ENCODE measurements around the gene NAIF1. TPM values are rescaled to one million over a fixed set of nuclear protein-coding genes. Genes with fewer than 3 reads are reported as not detected.

The NAIF1 gene
- total RNA-seq, 1 experiment from 2014 or later = 9.9 TPM

DNA sequence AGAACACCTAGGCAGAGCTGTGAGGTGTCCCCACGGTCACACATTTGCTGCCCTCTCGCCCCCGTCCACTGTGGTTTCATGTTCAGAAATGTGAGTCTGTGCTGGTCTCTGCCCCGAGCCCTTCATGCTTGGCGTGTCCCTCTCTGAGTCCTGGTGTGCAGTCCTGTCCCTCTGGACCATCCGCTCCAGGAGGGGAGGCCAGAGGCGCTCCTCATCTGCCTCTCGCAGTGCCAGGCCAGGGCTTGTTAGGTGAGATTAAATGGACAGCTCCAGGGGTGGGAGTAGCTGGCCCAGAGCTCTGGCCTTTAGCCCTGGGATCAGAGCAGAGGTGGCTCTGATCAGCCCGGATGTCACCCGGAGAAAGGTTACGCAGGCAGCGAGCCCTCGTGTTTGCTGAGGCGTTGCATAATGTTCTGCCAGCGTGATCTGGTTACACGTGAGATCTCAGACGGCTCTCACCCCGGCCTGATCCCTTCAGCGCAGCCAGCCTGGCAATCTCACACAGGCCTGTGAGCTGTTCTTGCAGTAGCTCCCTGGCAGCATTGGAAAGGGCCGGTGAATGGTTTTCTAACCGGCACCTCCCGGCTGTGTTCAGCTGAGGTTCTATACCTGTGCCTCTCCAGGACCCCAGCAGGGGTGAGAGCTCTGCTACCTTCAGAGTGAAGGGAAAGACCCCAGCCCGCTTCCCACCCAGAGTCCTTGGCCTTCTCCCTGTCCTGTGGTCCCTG, 35.9 kb upstream of the NAIF1 start:
- DNase-seq (ENCODE audit: extremely low read depth, low read depth) = peak; percentile 46

DNA sequence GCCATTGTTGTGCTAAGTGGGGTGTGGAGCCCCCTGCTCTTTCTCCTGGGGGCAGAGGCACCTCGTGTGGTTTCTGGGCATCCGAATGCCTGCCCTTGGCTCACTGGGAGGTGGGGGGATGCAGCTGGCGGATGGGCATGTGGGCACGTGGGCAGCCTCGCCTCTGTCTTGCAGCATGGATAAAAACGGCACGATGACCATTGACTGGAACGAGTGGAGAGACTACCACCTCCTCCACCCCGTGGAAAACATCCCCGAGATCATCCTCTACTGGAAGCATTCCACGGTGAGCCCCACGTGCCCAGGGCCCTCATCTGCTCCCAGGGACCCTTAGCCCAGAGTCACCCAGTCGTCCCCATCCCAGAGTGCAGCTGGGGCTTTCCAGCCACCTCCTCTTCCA, 35.1 kb upstream of the NAIF1 start:
- DNase-seq (ENCODE audit: extremely low read depth, low read depth) = no peak

DNA sequence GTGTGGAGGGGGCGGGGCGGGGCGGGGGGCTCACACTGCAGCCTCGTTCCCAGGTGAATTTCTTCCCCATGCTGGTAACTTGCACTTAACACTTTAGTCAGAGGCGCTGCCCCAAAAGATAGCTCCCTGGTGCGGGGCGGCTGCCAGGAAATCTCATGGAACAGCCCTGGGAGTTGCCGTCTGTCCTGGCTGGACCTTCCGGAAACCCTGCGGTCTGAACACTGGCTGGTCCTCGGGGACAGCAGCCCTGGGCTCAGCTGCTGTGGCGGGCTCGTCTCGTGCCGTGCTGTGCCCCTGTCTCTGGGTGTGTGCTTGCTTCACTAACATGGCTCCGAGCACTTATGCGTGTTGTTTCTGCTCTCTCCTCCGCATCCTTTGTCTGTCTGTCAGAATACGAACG, 34.6 kb upstream of the NAIF1 start:
- DNase-seq (ENCODE audit: extremely low read depth, low read depth) = no peak

DNA sequence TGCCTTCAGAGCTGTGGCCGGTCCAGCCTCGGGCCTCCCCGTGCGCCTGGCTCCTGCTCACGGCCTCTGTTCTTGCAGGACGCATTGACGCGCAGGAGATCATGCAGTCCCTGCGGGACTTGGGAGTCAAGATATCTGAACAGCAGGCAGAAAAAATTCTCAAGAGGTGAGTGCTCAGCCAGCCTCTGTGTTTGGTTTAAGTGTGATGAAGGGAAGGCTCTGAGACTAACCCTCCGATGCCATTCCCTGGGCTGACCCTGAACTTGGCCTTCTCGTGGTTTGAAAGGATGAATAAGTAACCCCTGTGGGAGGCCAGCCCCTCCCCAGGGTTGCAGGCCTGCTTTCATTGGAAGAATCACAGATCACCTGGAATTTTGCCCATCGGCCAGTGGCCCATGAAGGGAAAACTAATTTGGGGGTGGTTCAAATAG, 34.1 kb upstream of the NAIF1 start:
- no peak for DNase-seq (ENCODE audit: extremely low read depth, low read depth)

DNA sequence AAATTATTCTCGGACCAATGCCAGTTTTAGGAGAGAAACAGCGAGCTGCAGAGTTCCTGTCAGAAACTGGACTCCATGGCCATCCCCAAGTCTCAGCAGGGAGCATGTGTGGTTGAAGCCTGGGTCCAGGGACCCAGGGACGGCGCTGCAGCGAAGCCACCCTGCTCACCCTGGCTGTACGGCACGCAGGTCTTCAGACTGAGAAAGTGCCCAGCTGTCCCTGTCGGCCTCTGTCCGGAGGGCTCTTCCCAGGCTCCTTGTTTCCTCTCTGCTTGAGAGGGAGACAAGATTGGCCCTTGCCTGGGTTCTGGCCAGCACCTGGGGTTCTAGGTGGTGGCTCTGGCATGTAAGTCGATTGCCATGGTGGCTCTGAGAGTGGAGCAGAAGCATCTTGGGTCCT, 33.5 kb upstream of the NAIF1 start:
- DNase-seq (ENCODE audit: extremely low read depth, low read depth) = no peak

DNA sequence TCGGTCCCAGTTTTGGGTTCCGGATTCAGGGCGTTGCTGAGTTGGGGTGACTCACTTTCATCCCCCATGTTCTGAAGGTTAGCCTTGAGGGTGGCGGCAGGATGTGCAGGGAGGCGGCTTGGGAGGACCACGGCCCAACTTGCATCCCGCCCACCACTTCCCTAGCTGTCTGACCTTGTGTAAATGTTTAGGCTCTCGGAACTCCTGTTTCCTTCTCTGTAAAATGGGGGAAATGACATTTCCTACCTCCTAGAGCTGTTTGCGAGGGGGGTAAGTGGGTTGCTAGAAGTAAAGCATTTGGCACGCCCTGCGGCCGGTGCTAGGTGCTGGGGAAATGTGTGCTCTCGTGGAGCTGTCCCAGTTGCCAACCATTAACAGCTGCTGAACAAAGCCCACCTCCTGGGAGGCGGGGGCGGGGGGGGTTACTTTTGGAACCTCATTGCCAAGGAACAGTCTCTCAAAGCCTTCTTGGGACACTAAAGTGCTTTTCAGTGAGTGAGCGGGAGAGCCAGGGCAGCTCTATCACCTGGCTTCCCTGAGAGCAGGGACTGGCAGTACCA, 32.9 kb upstream of the NAIF1 start:
- DNase-seq (ENCODE audit: extremely low read depth, low read depth) = no peak

DNA sequence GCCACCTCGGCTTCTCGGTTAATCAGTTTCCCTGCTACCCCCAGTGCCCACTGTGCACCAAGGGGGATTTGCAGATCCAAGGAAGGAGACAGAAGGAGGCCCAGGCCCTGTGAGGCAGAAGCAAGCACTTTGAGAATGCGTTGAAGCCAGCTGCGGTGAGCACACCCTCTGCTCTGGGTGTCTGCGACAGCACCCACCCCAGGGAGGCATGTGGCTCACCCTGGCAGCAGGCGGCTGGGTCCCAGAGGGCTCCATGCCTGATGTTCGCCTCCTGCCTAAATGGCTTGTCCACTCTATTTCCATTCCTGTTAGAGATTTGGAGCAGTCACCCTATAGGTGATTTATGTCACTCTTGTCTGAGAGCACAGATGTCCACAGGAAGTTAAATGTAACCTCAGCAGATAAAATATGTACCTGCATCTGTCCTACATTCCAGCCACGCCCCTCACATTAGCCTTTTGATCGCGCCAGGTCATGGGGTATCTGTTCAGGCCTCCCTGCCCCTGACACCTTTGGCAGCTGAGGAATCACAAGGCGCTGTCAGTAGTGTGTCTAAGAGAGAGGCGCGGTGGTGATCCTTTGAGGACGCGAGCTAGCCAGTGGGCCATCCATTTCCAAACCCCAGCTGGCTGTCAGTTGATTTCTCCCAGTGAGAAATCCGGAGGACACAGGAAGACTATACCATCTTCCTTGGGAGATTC, 32.3 kb upstream of the NAIF1 start:
- DNase-seq (ENCODE audit: extremely low read depth, low read depth) = no peak

DNA sequence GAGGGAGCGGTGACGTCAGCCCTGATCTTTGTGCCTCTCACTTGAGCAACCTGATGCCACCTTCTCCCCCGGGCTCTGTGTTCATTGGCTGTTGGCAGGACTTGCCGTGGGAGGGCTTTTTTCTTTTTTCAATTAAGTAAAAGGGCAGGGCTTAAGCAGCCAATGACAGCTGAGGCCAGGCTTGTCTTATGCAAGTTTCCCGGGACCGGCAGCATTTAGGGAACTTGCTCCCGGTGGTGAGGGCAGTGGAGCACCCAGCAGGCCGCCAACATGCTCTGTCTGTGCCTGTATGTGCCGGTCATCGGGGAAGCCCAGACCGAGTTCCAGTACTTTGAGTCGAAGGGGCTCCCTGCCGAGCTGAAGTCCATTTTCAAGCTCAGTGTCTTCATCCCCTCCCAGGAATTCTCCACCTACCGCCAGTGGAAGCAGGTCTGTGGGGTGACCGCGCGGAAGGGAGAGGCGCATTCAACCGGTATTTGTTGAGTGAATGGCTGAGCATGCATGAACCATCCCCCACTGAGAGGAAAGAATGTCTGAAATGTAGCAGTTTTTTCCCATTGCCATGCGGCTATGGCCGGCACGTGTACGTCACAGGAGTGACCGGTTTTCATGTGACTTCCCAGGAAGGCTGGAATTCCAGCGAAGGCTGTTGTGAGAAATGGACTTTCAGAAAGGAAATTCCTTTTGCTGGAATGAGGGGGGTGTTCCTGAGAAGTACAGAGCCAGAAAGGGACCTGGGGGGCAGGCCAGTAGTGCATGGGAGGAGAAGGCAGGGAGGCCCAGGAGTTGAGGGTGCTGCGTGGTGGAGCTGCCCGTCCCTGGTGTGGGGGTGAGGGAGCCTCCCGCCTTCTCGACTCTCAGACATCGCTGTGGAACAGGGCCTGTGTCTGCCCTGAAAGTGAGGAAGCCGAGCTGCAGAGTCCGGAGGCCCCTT, 31.4 kb upstream of the NAIF1 start:
- DNase-seq (ENCODE audit: extremely low read depth, low read depth) = peak; percentile 96

DNA sequence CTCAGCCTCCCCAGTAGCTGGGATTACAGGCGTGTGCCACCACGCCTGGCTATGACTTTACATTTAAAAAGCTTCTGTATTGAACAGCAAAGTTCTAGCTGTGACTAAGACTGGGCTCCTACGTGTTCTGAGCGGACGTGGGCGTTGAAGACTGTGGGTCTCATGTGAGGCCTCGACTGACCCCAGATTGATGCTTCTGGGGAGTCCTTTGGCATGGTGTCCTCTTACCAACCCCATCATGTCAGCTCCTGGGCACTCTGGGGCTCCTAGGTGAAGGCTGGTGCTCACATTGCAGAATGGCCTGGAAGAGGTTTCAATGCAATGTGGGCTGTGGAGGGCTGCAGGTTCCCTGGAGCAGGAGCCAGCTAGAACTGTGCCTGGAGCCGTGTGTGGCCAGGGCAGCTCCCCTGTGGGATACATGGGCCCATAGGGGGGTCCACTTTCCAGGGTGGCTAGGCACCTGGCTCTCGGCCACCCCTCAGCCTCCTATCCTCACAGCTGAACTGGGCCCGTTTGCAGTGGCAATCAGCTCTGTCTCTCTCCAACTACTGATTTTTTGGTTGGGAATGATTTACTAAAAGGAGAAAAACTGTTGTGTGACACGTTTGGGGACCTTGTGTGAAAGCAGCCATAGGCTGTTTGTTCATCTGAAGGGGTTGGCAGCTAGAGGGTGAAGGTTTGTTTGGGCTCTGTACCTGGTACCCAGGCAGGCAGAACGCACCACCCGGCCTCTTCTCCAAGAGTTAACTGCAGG, 30.6 kb upstream of the NAIF1 start:
- DNase-seq (ENCODE audit: extremely low read depth, low read depth) = no peak

DNA sequence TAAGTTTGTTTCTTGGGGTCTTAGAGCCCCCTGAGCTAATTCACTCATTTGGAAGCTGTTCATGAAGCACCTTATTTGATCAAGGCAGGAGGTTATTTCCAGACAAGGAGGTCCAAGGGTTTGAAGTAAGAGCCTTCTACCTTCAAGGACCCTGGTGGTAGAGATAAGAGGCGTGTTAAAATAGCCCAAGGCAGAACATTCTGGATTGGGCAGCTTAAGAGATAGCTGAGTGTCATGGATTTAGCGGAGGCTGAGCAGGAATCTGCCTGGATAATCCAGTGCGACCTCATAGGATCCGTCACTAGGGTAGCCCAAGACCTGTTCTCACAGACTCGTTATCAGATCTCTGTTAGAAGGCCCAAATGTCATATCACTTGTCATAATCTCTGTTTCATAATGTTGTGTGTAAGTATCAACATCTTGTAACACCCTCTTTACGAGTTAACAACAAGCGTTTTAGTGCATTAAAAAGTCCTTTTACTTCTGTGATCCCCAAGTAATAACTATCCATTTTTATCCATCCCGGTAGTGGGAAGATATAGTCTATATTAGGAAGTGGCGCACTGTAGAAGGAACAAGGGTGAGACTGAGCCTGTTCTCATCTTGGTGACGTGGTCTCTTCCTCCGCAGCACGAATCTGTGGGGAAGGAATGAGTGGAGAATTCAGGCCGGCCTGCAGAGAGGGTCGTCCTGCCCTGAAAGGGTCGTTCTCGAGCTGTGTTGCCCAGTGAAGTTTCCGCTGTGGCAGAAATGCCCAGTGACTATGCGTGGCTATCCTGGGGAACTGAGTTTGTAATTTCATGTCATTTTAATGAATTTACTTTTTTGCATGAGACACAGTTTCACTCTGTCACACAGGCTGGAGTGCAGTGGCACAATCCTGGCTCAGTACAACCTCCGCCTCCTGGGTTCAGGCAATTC, 29.8 kb upstream of the NAIF1 start:
- DNase-seq (ENCODE audit: extremely low read depth, low read depth) = no peak

DNA sequence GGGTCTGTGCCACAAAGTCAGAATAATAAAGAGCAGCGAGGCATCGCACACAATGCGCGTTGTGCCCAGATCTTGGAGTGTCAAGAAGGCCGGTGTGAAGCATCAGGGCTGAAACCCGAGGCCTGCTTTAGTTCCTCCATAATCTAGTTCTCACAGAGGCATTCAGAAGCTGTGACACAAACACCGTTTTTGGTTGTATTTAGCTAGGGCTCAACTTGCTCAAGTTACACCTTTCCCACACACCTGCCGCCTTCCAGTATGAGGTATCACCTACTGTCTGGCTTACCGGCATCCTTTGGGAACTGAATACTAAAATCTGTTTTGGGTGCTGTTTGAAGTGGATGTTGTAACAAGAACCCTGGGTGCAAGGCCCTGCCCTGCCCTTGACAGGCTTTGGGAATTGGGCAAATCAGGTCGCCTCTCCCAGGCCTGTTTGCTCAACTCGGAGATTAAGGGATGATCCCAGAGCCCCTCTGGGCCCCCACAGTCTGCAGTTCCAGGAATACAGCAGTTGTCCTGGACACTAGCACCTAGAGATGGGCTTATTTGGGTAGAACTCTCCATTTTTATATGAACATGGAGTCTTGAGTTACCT, 27.9 kb upstream of the NAIF1 start:
- no peak for DNase-seq (ENCODE audit: extremely low read depth, low read depth)

DNA sequence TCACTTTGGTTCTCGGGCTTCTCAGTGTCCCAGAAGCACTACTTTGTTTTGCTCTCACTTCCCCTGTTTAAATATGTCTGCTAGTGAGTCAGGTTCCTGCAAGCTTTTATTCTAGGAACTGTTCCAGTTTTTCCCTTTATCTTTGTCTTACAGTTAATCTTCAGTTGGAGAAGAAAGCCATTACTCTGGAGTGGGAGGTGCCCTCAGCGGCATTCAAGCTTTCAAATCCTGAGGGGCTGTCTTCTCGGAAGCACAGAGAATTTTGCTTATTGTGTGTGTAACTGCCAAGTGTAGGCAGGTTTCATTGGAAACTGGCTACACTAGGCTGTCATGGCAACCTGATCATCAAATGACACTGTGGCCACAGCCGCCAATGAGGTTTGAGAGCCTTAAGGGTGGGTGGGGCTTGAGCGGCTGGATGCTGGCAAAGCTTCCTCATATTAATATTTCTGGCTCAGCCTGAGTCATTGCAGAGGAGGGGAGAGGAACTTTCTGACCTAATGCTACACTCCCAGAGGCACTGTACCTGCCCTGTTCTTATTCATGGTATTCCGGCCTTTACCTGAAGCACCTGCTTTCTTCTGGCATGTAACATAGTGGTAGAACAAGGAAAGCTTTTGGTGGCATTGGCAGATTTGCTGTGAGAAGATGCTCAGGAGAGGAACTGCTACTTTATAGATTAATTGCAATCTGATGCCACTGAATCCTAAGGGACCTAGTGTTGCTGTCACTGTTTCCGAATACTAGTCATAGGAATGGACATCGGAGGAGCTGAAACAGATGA, 27.2 kb upstream of the NAIF1 start:
- peak; percentile 83 for DNase-seq (ENCODE audit: extremely low read depth, low read depth)

DNA sequence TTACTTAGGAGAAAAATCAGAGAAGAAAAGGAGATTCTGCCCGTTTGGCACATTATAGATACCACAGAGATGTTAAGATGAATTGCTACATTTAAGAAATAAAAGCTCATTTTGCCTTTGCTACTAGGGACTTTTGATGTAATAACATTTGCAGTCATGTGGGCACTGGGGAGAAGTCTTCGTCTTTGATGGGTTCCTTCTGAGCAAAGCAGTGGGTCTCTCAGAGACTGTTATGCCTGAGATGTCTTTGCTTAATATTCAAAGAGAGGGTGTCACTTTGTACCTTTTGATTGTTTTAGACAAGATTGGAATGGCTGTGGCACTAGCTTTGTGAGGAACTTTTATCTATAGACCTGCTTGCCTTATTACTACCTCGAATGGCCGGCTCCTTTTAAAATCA, 25.9 kb upstream of the NAIF1 start:
- DNase-seq (ENCODE audit: extremely low read depth, low read depth) = no peak

DNA sequence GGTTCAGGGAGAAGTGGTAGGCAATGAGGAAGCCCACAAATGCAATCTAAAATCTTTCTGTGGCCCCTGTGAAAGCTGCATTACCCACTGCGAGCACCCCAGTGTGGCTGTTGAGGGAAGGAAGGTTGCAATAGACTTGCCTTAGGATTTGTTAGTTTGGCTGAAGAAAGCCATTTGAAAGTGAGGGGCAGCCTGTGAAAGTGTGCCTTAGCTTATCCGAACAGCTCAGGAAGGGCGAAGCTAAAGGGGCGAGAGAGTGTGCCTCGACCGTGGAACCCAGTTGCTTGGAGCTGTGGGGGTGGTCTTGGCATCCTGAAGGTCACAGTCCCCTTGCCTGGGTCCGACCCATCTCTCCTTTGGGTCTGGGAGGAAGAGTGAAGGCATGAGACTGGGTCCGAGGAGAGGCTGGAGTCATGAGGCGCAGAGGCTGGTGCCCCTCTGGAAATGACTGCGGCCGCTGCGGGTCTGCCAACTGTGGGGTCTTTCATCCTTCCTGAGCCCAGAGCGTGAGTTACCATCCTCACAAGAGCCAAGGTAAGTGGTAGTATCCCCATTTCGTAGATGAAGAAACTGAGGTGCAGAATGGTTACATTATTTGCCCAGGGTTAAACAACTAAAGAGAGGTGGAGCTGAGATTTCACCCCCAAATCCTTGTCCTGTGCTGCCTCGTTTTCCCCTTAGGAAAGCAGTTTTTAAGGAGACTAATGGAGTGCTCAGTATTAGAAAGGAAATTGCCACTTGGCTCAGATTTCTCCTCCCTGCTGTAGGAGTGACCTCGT, 25.3 kb upstream of the NAIF1 start:
- no peak for DNase-seq (ENCODE audit: extremely low read depth, low read depth)

DNA sequence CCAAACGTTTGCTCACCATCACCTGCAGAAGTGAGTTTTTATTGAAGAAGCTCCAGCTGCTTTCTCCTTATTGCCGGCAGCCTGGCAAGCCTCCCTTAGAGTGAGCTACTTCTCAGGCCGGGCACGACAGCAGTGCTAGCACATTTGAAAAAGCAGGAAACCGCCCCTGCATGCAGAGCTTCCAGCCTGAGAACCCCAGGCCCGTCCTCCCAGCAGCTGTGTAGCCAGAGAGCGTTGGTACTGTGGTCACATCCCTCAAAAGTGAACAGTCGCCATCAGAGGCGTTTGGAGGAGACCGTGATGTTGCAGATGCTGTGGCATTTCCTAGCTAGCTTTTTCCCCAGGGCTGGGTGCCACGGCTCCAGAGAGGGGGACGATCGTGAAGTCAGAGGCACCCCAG, 24.5 kb upstream of the NAIF1 start:
- DNase-seq (ENCODE audit: extremely low read depth, low read depth) = no peak

DNA sequence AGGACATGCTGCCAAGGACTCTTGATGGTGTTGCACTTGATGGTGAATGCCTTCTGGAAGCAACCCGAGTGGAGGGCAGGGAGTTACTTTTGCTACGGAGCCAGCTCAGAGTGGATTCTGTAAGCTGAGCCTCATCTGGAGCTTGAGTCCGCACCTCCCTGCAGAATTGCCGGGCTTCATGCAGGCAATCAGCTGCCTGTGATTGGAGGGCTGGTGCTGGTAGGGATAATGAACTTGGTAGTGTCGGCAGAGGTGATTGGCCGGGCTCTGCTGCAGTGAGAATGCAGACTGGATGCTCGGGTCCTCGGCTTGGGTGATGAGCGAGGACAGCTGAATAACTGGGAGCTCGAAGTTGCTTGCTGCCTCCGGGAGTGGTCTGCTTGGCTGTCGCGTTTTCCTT, 24.0 kb upstream of the NAIF1 start:
- no peak for DNase-seq (ENCODE audit: extremely low read depth, low read depth)

DNA sequence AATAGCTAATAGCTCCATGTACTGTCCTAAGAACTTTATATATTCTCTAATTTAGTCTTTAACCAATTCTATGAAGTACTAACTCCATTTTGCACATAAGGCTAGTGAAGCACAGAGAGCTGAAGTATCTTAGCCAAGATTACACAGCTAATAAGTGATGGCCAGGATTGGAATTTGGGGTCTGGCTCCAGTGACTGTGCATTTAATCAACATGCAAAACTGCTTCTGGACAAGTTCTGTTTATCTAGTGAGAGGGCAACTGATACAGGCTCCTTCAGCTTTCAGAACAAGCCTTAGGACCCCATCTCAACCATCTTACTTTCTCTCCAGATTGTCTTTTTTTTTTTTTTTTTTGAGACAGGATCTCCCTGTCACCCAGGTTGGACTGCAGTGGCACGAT, 22.2 kb upstream of the NAIF1 start:
- no peak for DNase-seq (ENCODE audit: extremely low read depth, low read depth)
